ENCODE data around the gene ARHGAP42. TPM values are rescaled to one million over a fixed set of nuclear protein-coding genes. Genes with fewer than 3 reads are reported as not detected.

Gene ARHGAP42, protein sequence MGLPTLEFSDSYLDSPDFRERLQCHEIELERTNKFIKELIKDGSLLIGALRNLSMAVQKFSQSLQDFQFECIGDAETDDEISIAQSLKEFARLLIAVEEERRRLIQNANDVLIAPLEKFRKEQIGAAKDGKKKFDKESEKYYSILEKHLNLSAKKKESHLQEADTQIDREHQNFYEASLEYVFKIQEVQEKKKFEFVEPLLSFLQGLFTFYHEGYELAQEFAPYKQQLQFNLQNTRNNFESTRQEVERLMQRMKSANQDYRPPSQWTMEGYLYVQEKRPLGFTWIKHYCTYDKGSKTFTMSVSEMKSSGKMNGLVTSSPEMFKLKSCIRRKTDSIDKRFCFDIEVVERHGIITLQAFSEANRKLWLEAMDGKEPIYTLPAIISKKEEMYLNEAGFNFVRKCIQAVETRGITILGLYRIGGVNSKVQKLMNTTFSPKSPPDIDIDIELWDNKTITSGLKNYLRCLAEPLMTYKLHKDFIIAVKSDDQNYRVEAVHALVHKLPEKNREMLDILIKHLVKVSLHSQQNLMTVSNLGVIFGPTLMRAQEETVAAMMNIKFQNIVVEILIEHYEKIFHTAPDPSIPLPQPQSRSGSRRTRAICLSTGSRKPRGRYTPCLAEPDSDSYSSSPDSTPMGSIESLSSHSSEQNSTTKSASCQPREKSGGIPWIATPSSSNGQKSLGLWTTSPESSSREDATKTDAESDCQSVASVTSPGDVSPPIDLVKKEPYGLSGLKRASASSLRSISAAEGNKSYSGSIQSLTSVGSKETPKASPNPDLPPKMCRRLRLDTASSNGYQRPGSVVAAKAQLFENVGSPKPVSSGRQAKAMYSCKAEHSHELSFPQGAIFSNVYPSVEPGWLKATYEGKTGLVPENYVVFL
- total RNA-seq (1 to 10 TPM; 4.3 to 8.2 (median 7.0) TPM), polyA plus RNA-seq (10 to 100 TPM in 1 of 2 donors, 1 to 10 TPM in 1; 5.1 to 11.8 TPM)
- long read RNA-seq, donor 1: 0 reads
- long read RNA-seq, donor 2, partial matches to known transcripts: 6 of 9 reads
- long read RNA-seq, donor 2, other reads (novel, unspliced or antisense): 0 of 9 reads
- long read RNA-seq, donor 3, full-length matches to known transcripts: 4 of 6 reads
- long read RNA-seq, donor 3, partial matches to known transcripts: 0 of 6 reads
- long read RNA-seq, donor 3, other reads (novel, unspliced or antisense): 2 of 6 reads

DNA sequence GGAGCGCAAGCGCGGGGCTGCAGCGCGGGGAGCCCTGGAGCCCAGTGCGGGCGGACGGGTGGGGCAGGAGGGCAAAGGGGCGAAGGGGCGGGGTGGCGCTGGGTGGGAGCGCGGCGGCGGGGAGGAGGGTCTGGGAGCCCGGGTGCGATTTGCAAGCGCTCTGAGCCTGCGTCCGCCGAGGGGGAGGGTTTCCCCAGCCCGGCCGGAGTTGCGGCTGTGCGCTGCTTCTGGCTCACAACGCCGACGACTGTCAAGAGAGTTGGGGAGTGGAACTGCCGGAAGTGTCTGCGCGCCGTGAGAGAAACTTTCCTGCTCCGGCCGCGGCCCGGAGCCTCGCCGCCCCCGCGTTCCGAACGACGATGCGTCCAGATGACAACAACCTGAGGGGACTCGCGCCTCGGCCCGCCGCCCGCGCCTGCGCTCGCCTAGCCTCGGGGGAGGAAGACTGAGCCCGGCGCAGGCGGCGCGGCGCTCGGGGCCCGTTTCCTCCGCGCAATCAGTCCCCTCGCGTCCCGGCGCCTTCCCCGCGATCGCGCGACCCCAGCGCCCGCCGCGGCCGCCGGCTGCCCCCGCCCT, at the start of gene ARHGAP42:
Gene ARHGAP42, plus strand, starts transcription at position 235 of the 576 bp plus-strand sequence. CDS start 391 bp downstream, outside the sequence.
- 0 to 1% (median 0%) methylated on average over 51 to 78 of the region's 80 CpGs for WGBS, 3 donors
- intact Hi-C loops (cut with DNase I): loop anchor here in 3 of 4 donors (2.0 to 10.0 kb wide), 5 partner anchors 165 to 248 kb away; no protein-coding TSS in a partner anchor
- Histone ChIP-seq H3K9me3 (no peaks in the 10 kb centered on the region), H3K4me3 (peak within 1 kb of the TSS; percentile 39), H3K36me3 (no peaks in the 10 kb centered on the region), H3K27ac (peak within 1 kb of the TSS; percentile 57 to 70), H3K27me3 (no peaks in the 10 kb centered on the region), H3K4me1 (ENCODE audit: insufficient read depth) (peaks cover 2% of the 10 kb centered on the region)
- TF ChIP-seq EP300 (IDR thresholded peaks at IDR 0.05) (no peak), POLR2A (IDR thresholded peaks at IDR 0.05) (no peak)
- TF ChIP-seq, protein P1, sequence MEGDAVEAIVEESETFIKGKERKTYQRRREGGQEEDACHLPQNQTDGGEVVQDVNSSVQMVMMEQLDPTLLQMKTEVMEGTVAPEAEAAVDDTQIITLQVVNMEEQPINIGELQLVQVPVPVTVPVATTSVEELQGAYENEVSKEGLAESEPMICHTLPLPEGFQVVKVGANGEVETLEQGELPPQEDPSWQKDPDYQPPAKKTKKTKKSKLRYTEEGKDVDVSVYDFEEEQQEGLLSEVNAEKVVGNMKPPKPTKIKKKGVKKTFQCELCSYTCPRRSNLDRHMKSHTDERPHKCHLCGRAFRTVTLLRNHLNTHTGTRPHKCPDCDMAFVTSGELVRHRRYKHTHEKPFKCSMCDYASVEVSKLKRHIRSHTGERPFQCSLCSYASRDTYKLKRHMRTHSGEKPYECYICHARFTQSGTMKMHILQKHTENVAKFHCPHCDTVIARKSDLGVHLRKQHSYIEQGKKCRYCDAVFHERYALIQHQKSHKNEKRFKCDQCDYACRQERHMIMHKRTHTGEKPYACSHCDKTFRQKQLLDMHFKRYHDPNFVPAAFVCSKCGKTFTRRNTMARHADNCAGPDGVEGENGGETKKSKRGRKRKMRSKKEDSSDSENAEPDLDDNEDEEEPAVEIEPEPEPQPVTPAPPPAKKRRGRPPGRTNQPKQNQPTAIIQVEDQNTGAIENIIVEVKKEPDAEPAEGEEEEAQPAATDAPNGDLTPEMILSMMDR (IDR thresholded peaks at IDR 0.05): no peak
- DNase-seq: peak; percentile 47 to 71 (median 63)

DNA sequence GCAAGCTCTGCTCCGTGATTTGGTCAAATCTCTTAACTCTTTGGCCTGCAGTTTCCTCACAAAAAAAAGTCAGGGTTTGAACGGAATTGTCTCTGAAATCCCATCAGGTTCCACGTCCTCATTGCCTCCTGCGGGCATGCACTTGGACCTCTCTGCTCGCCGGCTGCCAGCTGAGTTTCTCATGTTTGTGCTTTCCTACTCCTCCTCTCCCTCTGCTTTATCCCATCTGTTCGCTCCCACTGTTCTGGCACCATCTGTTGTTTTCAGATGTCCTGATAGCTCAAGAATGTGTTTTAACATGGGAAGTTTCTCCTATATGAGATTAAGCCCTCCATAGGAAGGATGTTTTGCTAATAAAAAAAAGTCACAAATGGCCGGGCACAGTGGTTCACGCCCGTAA, 49.4 kb upstream of the ARHGAP42 start:
- DNase-seq: no peak
- Histone ChIP-seq H3K36me3 (no peaks in the 10 kb centered on the region), H3K27ac (no peak overlapping the region), H3K9me3 (no peaks in the 10 kb centered on the region), H3K4me3 (no peak overlapping the region), H3K4me1 (ENCODE audit: insufficient read depth) (peaks cover 10% of the 10 kb centered on the region), H3K27me3 (no peaks in the 10 kb centered on the region)
- TF ChIP-seq POLR2A (IDR thresholded peaks at IDR 0.05): no peak
- TF ChIP-seq, protein P1 (IDR thresholded peaks at IDR 0.05): no peak
- TF ChIP-seq EP300 (IDR thresholded peaks at IDR 0.05): no peak
- intact Hi-C loops (cut with DNase I): no loop called here
- 53 to 70% (median 54%) methylated on average over 10 of the region's 10 CpGs for WGBS, 3 donors

DNA sequence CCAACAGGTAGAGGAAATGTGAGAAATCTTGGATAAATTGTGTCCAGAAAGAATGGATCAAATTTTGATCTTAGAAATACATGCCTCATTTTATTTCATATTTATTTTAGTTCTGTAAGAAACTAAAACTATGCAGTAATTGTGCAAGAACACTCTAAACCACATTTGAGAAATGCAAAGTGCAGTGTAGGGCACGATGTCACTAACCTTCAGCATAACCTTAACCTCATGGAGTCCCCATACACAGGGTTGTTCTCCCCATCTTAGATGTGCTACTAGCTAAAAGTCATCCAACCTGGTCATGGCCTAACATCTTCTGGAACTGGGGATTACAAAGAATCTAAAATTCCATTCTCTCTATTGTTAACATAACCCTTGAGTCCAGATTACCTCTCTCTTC, 48.4 kb upstream of the ARHGAP42 start:
- Histone ChIP-seq H3K9me3 (no peaks in the 10 kb centered on the region), H3K36me3 (no peaks in the 10 kb centered on the region), H3K27ac (peak overlapping the region in 1 of 2 donors; percentile 57), H3K27me3 (no peaks in the 10 kb centered on the region), H3K4me1 (ENCODE audit: insufficient read depth) (peaks cover 7% of the 10 kb centered on the region), H3K4me3 (no peak overlapping the region)
- intact Hi-C loops (cut with DNase I): no loop called here
- WGBS, 3 donors: 82 to 89% (median 89%) methylated on average over 1 of the region's 1 CpG
- no peak for TF ChIP-seq EP300 (IDR thresholded peaks at IDR 0.05)
- TF ChIP-seq, protein P1 (IDR thresholded peaks at IDR 0.05): no peak
- TF ChIP-seq POLR2A (IDR thresholded peaks at IDR 0.05): no peak
- no peak for DNase-seq

DNA sequence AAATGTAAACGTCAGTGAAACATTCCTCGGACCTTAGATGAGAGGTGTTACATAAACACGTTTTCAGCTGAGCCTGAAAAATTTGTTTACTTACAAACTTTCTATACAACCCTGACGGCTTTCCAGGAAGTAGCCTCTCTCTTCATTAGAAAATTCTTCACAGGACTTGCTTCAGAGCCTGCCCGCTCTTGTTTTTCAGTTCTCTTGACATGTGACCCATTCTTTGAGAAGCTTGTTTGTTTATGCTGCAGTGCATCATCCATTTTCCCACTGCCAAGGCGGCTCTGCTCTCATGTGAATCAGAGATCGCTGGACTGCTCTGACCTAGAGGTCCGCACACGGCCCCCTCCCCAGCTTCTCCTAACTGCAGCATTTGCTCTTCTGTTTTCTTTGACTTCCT, 47.9 kb upstream of the ARHGAP42 start:
- TF ChIP-seq EP300 (IDR thresholded peaks at IDR 0.05): no peak
- TF ChIP-seq, protein P1 (IDR thresholded peaks at IDR 0.05): no peak
- no peak for TF ChIP-seq POLR2A (IDR thresholded peaks at IDR 0.05)
- intact Hi-C loops (cut with DNase I): no loop called here
- peak in 1 of 5 donors; percentile 18 for DNase-seq
- Histone ChIP-seq H3K4me1 (ENCODE audit: insufficient read depth) (peaks cover 7% of the 10 kb centered on the region), H3K27me3 (no peaks in the 10 kb centered on the region), H3K9me3 (no peaks in the 10 kb centered on the region), H3K36me3 (no peaks in the 10 kb centered on the region), H3K27ac (peak overlapping the region in 1 of 2 donors; percentile 57), H3K4me3 (no peak overlapping the region)
- 5 to 12% (median 6%) methylated on average over 9 of the region's 9 CpGs for WGBS, 3 donors

All from ovary (tissue), 10 donors.